Measurements from ENCODE around the gene ST8SIA1. TPM values are rescaled to one million over a fixed set of nuclear protein-coding genes. Genes with fewer than 3 reads are reported as not detected.

Gene ST8SIA1
- total and polyA plus RNA-seq, 2 of the 4 experiments (the other 2 are of a cell fraction): not detected

- H3K18ac ChIP-seq (ENCODE audit: low read depth, low read length): no peak overlapping the region
- no peak overlapping the region for H2BK20ac ChIP-seq (ENCODE audit: low read depth, low read length)
- dilution Hi-C loops (cut with HindIII; ENCODE audit: low sequenced_read_pairs, unreplicated experiment): no loop called here
- H3K9ac ChIP-seq (ENCODE audit: low read depth, low read length): no peak overlapping the region
- no peak overlapping the region for H4K5ac ChIP-seq (ENCODE audit: low read depth, low read length)
- H3K9me3 ChIP-seq (ENCODE audit: control insufficient read depth, insufficient read depth, low read length): no peaks in the 10 kb centered on the region
- H4K8ac ChIP-seq (ENCODE audit: low read depth in 2 of 2, low read length in 2 of 2): no peak overlapping the region
- H3K79me1 ChIP-seq (ENCODE audit: low read depth in 1 of 2, low read length in 2 of 2): no peaks in the 10 kb centered on the region
- H3K4me3 ChIP-seq (ENCODE audit: insufficient read depth, low read depth, low read length): no peak overlapping the region
- no peak overlapping the region for H2BK5ac ChIP-seq (ENCODE audit: low read depth, low read length, poor library complexity, severe bottlenecking)
- no peak overlapping the region for H2BK120ac ChIP-seq (ENCODE audit: low read depth, low read length)
- no peak overlapping the region for H3K23ac ChIP-seq (ENCODE audit: low read depth, low read length)
- no peak overlapping the region for H3K4ac ChIP-seq (ENCODE audit: low read depth, low read length)
- CTCF ChIA-PET: no interaction called here
- no peaks in the 10 kb centered on the region for H3K9me1 ChIP-seq (ENCODE audit: insufficient read depth, low read length)
- no peak overlapping the region for H2AFZ ChIP-seq (replicated peaks; ENCODE audit: low read length, poor library complexity)
- no peak overlapping the region for H3K27ac ChIP-seq (ENCODE audit: insufficient read depth, low read length)
- H2BK15ac ChIP-seq (ENCODE audit: low read depth, low read length): no peak overlapping the region
- peaks cover 2% of the 10 kb centered on the region; the same call in 1 of the 2 replicates for H3K27me3 ChIP-seq (ENCODE audit: control insufficient read depth, insufficient read depth, low read length)
- in situ Hi-C loops (cut with MboI; ENCODE audit: low sequenced_read_pairs): no loop called here
- no peak overlapping the region for H2AK9ac ChIP-seq (replicated peaks; ENCODE audit: low read depth, low read length, poor library complexity)
- ATAC-seq (ENCODE audit: low read depth): no peak
- no peak overlapping the region for H3K56ac ChIP-seq (ENCODE audit: extremely low read depth, insufficient read depth, low read length)
- H4K91ac ChIP-seq (ENCODE audit: insufficient read depth, low read depth, low read length): no peak overlapping the region
- BruUV-seq (replicated peaks): no TSS peak
- DNase-seq: no peak
- H3K14ac ChIP-seq (replicated peaks; ENCODE audit: low read depth, low read length): no peak overlapping the region
- no peak overlapping the region for H2AK5ac ChIP-seq (ENCODE audit: low read depth, low read length)
- intact Hi-C loops (cut with micrococcal nuclease): no loop called here
- no peak overlapping the region for H3K4me2 ChIP-seq (ENCODE audit: low read depth, low read length)
- H3K36me3 ChIP-seq (ENCODE audit: control insufficient read depth, insufficient read depth, low read length): no peaks in the 10 kb centered on the region
- TF ChIP-seq USF2 (IDR thresholded peaks at IDR 0.05; ENCODE audit: low read depth, low read length) (no peak), RAD21 (IDR thresholded peaks at IDR 0.05; ENCODE audit: low read length) (no peak)
- POLR2A ChIA-PET (ENCODE audit: unreplicated experiment): no interaction called here
- no peaks in the 10 kb centered on the region for H3K4me1 ChIP-seq (ENCODE audit: control insufficient read depth, insufficient read depth, low read length)
- H4K20me1 ChIP-seq (ENCODE audit: insufficient read depth, low read length): no peaks in the 10 kb centered on the region
Measured at GRCh38 chr12:22209422-22209821, 125.1 kb downstream of the ST8SIA1 start.
